Cerebellar nuclear complex (tissue), 1 donor: ENCODE results near the gene ABCE1.
"Not testable (repeated sequence)": the region's sequence is repeated elsewhere in the genome, so short reads cannot be mapped to it uniquely, and the experiment has no call there.

Experiments used
- DNase-seq, 2 experiments: peaks; one replicate each; lab custom pipeline; 2025; lab: John Stamatoyannopoulos, UW

ABCE1 gene

DNA sequence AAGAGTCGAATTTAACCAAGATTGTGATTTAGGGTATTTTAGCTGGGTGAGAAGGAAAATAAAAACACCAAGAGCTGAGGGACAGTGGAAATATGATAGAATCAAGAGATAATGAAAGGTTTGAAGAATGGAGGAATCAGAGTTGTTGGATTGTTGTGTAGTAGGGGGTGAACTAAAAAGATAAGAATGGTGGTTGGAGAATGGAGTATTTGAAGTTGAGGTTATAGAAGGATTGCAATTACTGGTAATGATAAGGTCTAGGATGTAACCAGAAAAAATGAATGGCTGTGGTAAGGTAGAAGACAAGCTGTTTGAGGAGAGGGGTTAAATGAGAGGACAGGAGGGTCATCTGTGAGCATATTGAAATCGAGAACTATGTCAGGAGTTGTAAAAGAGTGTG, 4.5 kb downstream of the ABCE1 start:
- no peak for DNase-seq

DNA sequence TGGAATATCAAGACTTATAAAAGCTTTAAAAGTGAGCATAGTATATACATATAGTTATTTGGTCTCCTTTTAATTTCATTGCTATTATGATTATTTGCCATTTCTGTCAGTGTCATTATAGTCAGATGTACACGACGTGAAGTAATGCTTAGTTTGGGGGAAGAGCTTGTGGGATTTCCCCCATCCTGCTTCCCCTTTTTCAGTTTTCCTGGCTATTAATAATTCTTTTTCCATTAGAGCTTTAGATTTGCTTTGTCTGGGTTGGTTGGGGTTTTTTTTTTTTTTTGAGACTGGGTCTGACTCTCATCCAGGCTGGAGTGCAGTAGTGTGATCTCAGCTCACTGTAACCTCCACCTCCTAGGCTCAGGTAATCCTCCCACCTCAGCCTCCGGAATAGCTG, 5.4 kb downstream of the ABCE1 start:
- no peak for DNase-seq

- no peak for DNase-seq
Measured at GRCh38 chr4:145107126-145107525, 9.0 kb downstream of the ABCE1 start.

GRCh38 chr4:145108128-145108527, 10.0 kb downstream of the ABCE1 start:
- DNase-seq = no peak

DNA sequence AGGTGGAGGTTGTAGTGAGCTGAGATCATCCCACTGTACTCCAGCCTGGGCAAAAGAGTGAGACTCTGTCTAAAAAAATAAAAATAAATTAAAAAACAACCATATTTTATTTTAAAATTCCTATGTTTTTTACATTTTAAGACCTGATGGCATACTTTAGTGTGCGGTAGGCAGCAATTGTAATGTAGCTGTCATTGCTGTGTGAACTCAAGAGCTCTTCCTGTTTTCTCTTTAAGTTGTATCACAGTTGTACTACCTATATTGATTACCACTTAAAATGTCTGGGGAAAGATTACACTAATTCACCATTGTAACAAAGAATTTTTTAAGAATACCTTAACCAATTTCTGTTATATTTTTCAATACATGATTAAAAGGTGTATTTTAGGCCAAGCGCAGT, 27.3 kb downstream of the ABCE1 start:
- no peak for DNase-seq

DNA sequence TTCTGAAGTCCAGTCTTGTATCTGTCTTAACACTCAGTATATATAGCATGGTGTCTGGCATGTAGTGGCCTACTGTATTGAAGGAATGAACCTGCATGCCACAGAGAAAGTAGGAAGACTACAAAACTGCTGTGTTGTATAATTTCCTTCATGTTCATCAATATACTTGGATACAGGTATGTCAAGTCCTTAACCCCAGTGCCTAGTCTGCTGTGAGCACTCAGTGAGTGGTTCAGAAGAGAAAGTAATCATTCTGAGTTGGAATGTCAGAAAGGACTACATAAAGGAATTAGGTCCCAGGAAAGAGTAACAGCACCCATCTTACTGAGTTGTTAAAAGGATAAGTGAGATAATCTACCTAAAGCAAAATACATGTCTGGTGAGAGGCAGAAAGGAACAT, 32.0 kb downstream of the ABCE1 start:
- DNase-seq = no peak

GRCh38 chr4:145130788-145131399, 32.8 kb downstream of the ABCE1 start:
- no peak for DNase-seq

DNA sequence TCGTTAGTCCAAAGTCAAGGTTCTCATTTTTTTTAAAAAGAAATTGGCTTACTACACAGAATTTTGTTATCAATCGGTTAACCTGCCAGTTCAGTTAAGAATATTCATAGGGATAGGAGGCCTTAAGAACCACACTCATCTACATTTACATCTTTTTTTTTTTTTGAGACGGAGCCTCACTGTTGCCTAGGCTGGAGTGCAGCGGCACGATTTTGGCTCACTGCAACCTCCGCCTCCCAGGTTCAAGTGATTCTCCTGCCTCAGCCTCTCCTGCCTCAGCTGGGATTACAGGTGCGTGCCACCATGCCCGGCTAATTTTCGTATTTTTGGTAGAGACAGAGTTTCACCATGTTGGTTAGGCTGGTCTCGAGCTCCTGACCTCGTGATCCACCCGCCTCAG, 33.7 kb downstream of the ABCE1 start:
- no peak for DNase-seq

DNA sequence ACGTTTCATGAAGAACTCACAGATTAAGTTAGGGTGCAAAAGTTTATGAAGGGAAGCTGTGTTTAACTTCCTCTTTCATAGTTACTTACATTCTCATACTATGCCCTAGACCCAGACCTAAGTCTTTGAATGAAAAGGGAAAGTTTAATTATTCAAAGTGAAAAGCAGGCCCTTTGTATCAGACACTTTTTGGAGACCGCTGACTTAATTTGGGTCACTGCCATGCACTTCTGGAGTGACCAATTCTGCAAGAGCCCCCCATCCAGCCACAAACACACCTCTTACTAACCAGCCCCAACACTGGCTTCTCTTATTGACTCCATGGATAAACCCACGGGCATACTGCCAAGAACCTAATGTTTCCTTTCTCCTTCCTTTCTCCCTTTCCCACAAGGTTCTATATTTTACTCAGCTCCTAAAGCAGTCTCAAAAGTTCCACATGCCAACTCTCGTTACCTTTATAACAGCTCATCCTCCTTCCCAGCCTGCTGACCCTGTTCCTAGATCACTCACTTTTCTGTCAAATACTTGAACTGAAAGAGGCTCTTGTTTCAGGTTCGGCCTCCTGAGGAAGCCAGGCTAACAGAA, 34.5 kb downstream of the ABCE1 start:
- DNase-seq = no peak

GRCh38 chr4:145136219-145136618, 38.1 kb downstream of the ABCE1 start:
- DNase-seq = not testable (repeated sequence)

GRCh38 chr4:145148980-145149379, 50.9 kb downstream of the ABCE1 start:
- no peak for DNase-seq

DNA sequence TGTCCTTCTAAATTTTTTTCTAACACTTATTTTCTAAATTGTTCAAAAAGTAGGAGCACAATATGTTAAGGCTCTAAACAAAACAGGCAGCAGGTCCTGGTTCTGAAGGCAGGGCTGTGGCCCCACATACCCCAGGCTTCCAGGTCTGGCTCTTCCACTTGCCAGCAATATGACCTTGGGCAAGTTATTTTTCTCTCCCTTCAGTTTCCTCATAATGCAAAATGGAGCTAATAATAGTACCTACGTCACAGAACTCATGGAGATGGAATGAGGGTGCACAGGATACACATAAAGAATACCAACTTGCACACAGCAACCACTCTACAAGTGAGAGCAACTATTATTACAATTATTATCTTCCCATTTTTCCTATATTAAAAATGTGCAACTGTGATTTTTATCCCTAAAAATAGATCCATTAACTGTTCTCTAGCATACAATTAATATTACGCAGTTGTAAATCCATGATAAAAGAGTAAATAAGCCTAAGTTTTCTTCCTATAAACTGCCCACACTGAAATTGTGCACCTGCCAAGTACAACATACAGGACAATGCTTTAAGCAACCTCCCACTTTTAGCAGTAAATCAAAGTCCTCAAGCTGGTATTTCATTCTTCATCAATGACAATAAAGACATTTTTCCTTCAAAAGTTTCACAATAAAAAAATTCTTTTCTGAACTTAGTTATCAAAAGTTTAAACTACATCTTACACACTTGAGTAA, 55.2 kb downstream of the ABCE1 start:
- DNase-seq = no peak

DNA sequence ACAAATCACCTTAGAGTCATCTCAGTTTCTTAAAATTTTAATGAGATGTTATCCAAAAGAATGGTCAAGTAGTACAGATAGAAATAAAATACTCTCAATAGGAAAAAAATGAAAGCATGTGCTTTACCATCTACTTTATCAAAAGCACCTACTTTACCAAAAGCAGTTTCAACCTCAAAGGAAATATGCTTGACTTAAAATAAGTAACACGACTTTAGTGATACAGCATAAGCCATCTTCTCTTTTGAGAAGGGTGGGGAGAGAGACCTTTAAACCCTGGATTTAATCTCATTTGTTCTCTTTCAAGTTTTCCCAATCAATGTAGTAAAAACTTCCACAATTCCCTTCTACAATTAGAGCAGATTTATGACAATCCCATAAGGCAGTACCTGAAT, 55.8 kb downstream of the ABCE1 start:
- DNase-seq = no peak

- DNase-seq = no peak
Measured at GRCh38 chr4:145154573-145154972, 56.5 kb downstream of the ABCE1 start.

DNA sequence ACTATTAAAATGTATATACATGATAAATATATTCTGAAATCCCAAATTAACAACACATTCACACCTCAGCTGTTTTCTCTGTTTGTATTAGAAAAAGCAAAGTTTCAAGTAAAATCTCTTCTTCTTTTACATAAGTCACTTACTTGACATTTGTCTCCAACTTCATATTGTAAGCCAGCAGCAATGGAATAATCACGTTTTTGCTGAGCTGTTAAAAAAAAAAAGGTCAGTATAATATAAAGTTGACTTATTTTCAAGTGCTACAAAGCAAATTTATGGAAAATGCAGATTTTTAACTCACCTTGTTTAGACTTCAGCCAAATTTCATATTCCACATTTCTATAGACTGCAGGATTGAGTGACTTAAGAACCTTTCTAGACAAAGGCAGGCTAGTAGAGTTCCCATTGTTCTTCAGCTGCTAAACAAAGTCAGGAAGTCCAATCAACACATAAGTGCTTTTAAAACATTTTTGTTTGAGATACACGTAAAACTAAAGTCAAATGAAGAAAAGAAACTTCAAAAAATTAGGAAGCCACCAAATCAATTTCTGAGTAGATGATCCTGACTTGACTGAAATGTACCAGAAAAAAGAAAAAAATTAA, 57.3 kb downstream of the ABCE1 start:
- DNase-seq = no peak

GRCh38 chr4:145156986-145157385, 58.9 kb downstream of the ABCE1 start:
- DNase-seq = no peak

- no peak for DNase-seq
Measured at GRCh38 chr4:145161549-145161948, 63.4 kb downstream of the ABCE1 start.

DNA sequence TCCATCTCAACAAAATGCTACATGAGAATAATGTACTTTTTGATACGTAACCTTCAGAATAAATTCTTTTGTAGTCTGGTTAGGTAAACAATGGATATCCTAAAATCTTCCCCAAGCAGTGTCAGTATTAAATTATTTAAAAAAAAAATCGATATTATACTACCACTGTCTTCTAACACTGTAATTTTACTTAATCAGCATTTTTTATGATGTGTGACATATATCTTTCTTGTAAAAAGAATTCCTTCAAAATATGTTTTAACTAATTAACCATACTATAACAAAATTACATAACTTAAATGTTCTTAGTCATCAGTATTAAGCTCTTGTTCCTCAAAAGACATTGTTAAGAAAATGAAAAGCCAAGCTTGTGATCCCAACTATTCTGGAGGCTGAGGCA, 69.8 kb downstream of the ABCE1 start:
- DNase-seq = no peak

DNA sequence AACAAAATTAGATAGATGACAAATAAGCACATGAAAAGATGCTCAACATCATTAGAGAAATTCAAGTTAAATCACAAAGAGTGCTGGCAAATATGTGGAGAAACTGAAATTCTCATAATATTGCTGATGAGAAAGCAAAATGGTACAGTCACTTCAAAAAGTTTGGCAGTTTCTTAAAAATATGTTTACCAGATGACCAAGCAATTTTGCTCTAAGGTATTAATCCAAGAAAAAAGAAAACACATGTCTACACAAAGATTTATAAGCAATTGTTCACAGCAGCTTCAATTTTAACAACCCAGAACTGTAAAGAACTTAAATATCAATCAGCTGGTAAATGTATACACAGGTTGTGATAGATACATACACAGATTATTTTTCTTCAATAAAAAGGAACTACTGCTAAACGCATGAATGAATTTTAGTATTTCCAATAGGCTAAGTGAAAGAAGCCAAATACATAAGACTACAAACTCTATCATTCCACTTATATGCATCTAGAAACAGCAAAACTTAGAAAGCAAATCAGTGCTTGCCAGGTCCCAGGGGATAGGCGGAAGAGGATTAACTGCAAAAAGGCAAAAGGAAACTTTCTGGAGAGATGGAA, 70.6 kb downstream of the ABCE1 start:
- DNase-seq = no peak

DNA sequence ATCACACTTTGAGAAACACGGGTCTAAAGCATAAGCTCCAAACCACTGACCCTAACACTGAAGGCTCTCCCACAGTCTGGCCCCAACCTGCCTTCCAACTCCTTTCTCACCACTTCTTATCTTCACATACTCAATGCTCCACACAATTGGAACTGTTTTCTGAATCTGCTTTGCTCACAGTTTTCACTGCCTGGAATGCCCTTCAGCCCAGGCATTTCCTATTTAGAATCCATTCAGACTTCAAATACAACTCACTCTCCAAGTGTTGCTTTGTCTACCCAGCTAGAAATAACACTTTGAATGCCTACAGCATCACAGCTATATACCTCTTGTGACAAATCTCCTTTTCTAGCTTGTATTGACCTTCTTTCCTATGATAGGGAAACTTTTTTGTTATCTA, 72.1 kb downstream of the ABCE1 start:
- no peak for DNase-seq

- no peak for DNase-seq
Measured at GRCh38 chr4:145171911-145172310, 73.8 kb downstream of the ABCE1 start.

DNA sequence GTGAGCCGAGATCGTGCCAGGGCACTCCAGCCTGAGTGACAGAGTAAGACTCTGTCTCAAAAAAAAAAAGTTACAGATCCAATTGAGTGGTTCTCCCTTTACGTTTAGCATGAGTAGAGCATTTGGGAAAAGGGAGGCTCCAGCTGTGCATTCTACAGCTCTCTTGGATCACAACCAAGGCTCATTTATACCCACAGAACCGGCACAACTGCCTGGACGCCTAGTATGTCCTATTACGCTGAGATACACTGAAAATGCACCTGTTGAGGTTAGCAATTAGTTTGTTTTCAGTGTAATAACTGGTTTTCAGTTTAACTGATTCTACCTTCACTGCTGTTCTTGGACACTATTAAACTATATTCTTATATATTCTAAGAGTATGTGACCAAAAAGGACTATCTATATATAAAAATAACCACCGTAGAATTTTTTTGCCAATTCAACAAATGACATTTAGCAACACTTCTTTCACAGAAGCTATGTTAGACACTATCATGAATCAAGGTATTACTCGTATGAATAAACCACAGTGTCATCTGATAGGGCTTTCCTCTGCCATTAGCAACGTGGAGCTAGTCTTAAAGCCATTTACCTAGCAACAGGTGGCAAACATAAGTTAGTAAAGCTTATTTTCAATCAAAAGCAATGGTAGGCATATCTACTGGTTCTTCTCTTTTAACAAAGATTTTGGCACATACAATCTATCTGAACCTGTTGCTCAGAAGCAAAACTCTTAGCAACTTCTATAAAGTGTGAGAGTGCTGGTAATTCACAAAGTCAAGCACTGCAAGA, 78.7 kb downstream of the ABCE1 start:
- DNase-seq = no peak
